Erythroblast (primary cell): ENCODE data around the gene WRNIP1.

ENCODE experiments used
- GATA1 ChIP-seq: IDR thresholded peaks from 2 replicates; pipeline ENCODE4 v1.6.1; 2011; ENCODE audit warnings: low read depth, mild to moderate bottlenecking, control low read depth, low read length, moderate library complexity
- POLR2A ChIP-seq: IDR thresholded peaks from 2 replicates; pipeline ENCODE4 v1.6.1; 2011; ENCODE audit warnings: mild to moderate bottlenecking, low read length

- no peak for TF ChIP-seq POLR2A
- no peak for TF ChIP-seq GATA1
These were observed 9.7 kb upstream of the WRNIP1 start for GRCh38 chr6:2755456-2755855.
